ENCODE data around the gene SUV39H2. TPM values are rescaled to one million over a fixed set of nuclear protein-coding genes. Genes with fewer than 3 reads are reported as not detected.

Gene SUV39H2
- total and polyA plus RNA-seq, 3 donors from 2014 or later: 29.9 to 69.4 (median 39.1) TPM

DNA sequence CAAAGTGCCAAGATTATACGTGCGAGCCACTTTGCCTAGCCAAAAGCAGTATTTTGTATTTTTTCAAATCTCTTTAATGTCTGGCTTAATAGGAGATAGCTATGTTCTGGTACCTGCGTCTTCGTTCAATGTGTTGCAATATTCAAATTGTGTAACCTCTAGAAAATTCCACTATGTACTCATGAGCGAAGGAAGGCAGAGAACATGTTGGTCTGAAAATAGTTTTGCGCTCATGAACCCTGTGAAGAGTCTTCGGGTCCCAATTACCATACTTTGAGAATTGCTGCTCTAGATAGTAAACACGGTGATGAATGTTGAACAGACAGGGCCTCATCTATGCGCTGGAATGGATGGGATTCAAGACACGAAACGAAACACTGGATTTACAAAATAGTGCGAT lies 2.7 kb upstream of the SUV39H2 start:
- H3K36me3 ChIP-seq (ENCODE audit: low read depth, missing control alignments): no peaks in the 10 kb centered on the region
- intact Hi-C loops (cut with DNase I; ENCODE audit: low total_unique reads): no loop called here
- 70 to 80% methylated on average over 12 of the region's 12 CpGs for WGBS, 2 donors
- no peak overlapping the region for H3K4me3 ChIP-seq
- H3K4me1 ChIP-seq: peaks cover 7% of the 10 kb centered on the region
- H3K27me3 ChIP-seq: no peaks in the 10 kb centered on the region
- TF ChIP-seq, protein P1, sequence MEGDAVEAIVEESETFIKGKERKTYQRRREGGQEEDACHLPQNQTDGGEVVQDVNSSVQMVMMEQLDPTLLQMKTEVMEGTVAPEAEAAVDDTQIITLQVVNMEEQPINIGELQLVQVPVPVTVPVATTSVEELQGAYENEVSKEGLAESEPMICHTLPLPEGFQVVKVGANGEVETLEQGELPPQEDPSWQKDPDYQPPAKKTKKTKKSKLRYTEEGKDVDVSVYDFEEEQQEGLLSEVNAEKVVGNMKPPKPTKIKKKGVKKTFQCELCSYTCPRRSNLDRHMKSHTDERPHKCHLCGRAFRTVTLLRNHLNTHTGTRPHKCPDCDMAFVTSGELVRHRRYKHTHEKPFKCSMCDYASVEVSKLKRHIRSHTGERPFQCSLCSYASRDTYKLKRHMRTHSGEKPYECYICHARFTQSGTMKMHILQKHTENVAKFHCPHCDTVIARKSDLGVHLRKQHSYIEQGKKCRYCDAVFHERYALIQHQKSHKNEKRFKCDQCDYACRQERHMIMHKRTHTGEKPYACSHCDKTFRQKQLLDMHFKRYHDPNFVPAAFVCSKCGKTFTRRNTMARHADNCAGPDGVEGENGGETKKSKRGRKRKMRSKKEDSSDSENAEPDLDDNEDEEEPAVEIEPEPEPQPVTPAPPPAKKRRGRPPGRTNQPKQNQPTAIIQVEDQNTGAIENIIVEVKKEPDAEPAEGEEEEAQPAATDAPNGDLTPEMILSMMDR (IDR thresholded peaks at IDR 0.05): no peak
- TF ChIP-seq POLR2A (IDR thresholded peaks at IDR 0.05): no peak
- DNase-seq: no peak
- H3K27ac ChIP-seq: no peak overlapping the region
- no peaks in the 10 kb centered on the region for H3K9me3 ChIP-seq

DNA sequence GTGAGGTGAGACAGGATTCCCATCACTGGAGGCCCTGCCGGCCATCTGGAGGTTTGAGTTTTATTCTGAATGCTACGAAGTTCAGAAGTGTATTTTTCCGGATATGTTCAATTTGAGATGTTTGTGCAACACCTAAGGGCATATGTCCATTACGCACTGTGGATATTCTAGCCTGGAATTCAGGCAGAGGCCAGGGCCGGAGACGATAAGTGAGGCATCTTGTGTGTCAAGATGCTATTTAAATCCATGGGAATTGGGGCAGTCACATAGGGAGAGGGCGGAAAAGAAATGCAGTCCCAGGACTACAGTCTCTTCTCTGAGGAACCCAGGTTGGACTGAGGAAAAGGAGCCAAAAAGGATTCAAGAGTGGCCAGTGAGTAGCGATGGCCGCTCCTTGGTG lies 1.9 kb upstream of the SUV39H2 start:
- Histone ChIP-seq H3K4me3 (peak overlapping the region in 1 of 2 donors; percentile 89), H3K27ac (peak overlapping the region in 1 of 2 donors; percentile 98), H3K27me3 (no peaks in the 10 kb centered on the region), H3K9me3 (no peaks in the 10 kb centered on the region), H3K36me3 (ENCODE audit: low read depth, missing control alignments) (no peaks in the 10 kb centered on the region), H3K4me1 (peaks cover 7% of the 10 kb centered on the region)
- WGBS, 2 donors: 65 to 66% methylated on average over 9 of the region's 9 CpGs
- DNase-seq: no peak
- TF ChIP-seq, protein P1 (IDR thresholded peaks at IDR 0.05): no peak
- TF ChIP-seq POLR2A (IDR thresholded peaks at IDR 0.05): no peak
- intact Hi-C loops (cut with DNase I; ENCODE audit: low total_unique reads): no loop called here

DNA sequence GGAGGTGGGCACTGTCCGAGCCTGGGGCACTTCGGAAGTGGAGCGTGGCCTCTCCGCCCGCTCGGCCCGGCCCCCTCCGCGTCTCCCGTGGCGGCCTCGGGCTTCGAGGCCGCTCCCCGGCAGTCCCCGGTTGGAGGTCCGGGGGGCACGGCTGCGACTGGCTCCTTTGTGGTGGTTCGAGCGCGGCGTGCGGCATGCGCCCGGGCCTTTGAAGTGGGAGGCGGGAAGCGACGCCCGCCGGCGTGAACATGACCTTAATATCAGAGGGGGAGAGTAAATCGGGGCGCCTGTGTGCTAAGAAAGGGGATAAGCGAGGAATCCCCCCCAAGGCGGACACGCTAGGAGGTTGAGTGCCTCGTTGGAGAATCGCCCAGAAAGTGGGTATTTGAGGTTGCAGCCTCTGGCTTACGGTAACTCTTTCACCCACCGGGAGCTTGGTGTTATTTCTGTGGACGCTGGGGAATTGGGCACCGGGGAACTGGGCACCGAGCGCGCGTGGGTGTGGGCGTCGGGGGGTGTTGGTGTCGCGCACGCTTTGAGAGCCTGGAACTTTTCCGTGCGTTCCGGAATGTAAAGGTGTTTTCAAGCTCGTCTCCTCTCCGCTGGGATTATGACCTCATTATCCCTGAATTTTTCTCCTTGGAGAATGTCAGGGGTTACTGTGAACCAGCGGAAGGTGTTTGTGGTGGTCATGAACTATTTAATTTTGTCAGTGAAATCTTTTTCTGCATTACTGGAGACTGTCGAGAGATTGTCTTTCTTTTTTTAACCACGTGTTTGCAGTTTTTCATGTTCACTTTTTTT lies 660 bp downstream of the SUV39H2 start:
- Histone ChIP-seq H3K27me3 (no peaks in the 10 kb centered on the region), H3K36me3 (ENCODE audit: low read depth, missing control alignments) (no peaks in the 10 kb centered on the region), H3K9me3 (no peaks in the 10 kb centered on the region), H3K4me1 (peaks cover 7% of the 10 kb centered on the region), H3K4me3 (peak overlapping the region; percentile 89 to 97), H3K27ac (peak overlapping the region; percentile 96 to 98)
- intact Hi-C loops (cut with DNase I; ENCODE audit: low total_unique reads): no loop called here
- 0% methylated on average over 26 to 59 of the region's 60 CpGs for WGBS, 2 donors
- DNase-seq: peak; percentile 35
- TF ChIP-seq POLR2A (IDR thresholded peaks at IDR 0.05): no peak
- TF ChIP-seq, protein P1 (IDR thresholded peaks at IDR 0.05): no peak

DNA sequence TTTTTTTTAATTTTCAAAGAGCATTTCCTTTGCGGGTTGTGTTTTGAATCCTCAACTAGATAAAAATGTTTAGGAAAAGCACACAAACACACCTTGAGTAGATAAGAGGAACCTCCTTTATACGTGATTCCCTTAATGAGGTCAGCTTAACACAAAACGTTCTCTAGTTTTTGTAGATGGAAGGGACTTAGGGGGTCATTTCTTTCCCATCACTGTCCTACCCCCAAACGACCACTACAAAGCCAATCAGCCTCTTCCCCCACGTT lies 1.2 kb downstream of the SUV39H2 start:
- peaks cover 7% of the 10 kb centered on the region for H3K4me1 ChIP-seq
- no peaks in the 10 kb centered on the region for H3K36me3 ChIP-seq (ENCODE audit: low read depth, missing control alignments)
- intact Hi-C loops (cut with DNase I; ENCODE audit: low total_unique reads): no loop called here
- no peak for DNase-seq
- 1 to 4% methylated on average over 5 of the region's 5 CpGs for WGBS, 2 donors
- H3K27ac ChIP-seq: no peak overlapping the region
- peak overlapping the region; percentile 89 to 97 for H3K4me3 ChIP-seq
- TF ChIP-seq, protein P1 (IDR thresholded peaks at IDR 0.05): no peak
- TF ChIP-seq POLR2A (IDR thresholded peaks at IDR 0.05): no peak
- no peaks in the 10 kb centered on the region for H3K27me3 ChIP-seq
- no peaks in the 10 kb centered on the region for H3K9me3 ChIP-seq

DNA sequence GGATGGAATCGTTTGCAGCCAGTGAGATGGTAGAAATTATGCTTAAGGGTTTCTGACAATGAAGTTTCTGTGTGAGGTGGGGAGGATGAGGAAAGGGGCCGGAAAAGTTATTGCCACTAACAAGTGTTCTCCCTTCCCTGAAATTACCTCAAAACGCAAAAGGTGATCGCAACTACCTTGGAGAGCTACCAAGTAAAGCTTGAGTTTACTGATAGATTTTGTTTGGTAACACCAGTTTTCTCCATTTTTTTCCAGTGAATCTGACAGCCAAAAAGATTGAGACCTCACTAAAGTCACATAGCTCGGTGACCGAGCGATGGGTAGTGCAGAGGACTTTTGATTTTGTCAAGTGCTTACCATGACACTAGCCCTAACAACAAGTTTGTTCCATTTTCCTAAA lies 1.6 kb downstream of the SUV39H2 start:
- intact Hi-C loops (cut with DNase I; ENCODE audit: low total_unique reads): no loop called here
- no peaks in the 10 kb centered on the region for H3K36me3 ChIP-seq (ENCODE audit: low read depth, missing control alignments)
- TF ChIP-seq, protein P1 (IDR thresholded peaks at IDR 0.05): no peak
- TF ChIP-seq POLR2A (IDR thresholded peaks at IDR 0.05): no peak
- DNase-seq: no peak
- H3K27me3 ChIP-seq: no peaks in the 10 kb centered on the region
- no peaks in the 10 kb centered on the region for H3K9me3 ChIP-seq
- peak overlapping the region; percentile 89 to 97 for H3K4me3 ChIP-seq
- H3K27ac ChIP-seq: no peak overlapping the region
- peaks cover 7% of the 10 kb centered on the region for H3K4me1 ChIP-seq
- WGBS, 2 donors: 45 to 56% methylated on average over 7 of the region's 7 CpGs
